GM12873 (cell line): ENCODE results near the gene AGBL2.

Experiments used
- TF ChIP-seq, protein P1 (sequence below): IDR thresholded peaks from 2 replicates; pipeline ENCODE4 v1.5.1; 2012; ENCODE audit warnings: low read depth, mild to moderate bottlenecking, moderate library complexity, low read length, control low read depth; ENCODE audit not compliant: insufficient read depth; ENCODE audit errors: missing control alignments

Gene AGBL2

DNA sequence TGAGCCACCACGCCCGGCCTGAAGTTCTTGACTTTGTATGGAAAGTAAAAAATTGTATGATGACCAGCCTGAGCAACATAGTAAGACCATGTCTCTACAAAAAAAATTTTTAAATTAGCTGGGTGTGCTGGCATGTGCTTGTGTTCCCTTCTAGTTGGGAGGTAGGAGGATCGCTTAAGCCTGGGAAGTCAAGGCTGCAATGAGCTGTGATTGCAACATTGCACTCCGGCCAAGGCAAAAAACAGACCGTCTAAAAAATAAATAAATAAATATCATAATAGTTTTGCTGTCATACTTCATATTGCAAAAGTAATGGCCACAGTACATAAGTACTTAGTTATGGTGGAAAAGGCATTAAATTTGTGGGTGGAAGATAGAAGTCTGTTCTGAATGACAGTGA, 3.4 kb downstream of the AGBL2 start:
- TF ChIP-seq, protein P1, sequence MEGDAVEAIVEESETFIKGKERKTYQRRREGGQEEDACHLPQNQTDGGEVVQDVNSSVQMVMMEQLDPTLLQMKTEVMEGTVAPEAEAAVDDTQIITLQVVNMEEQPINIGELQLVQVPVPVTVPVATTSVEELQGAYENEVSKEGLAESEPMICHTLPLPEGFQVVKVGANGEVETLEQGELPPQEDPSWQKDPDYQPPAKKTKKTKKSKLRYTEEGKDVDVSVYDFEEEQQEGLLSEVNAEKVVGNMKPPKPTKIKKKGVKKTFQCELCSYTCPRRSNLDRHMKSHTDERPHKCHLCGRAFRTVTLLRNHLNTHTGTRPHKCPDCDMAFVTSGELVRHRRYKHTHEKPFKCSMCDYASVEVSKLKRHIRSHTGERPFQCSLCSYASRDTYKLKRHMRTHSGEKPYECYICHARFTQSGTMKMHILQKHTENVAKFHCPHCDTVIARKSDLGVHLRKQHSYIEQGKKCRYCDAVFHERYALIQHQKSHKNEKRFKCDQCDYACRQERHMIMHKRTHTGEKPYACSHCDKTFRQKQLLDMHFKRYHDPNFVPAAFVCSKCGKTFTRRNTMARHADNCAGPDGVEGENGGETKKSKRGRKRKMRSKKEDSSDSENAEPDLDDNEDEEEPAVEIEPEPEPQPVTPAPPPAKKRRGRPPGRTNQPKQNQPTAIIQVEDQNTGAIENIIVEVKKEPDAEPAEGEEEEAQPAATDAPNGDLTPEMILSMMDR: no peak

DNA sequence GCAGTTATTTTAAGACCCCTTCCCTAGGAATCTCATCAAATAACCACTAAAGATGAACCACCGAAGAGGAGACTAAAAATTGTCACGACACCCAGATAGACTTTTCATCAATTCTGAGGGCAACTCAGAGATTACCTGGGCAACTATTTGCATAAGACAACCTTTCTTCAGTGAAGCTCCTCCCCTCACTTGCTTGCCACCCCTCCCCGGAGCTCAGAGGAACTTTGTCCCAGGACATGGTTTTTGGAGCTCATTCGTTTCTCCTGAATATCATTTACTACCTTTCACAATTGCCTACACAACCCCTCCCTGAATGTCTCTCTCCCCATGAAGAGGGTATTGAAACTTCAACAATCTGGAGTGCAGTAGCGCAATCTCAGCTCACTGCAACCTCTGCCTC, 3.9 kb downstream of the AGBL2 start:
- TF ChIP-seq, protein P1: no peak

GRCh38 chr11:47705721-47706120, 9.4 kb downstream of the AGBL2 start:
- TF ChIP-seq, protein P1: no peak

DNA sequence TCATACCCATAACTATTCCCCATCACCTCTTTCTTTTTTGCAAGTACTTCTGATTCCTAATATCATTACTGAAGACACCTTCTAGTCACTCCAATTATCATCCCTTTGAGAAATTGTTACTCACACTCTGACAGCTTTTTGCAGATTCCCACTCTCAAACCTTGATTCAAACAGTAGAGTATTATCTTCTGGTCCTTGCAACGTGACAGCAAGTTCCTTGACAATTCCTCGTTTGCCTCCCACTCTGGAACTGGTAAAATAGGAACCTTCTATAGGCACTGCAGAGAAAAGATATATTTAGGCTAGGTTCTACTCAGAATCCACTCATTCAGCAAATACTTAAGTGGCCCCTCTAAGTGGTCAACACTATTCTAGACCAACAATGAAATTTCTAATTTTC, 23.2 kb downstream of the AGBL2 start:
- TF ChIP-seq, protein P1: no peak

DNA sequence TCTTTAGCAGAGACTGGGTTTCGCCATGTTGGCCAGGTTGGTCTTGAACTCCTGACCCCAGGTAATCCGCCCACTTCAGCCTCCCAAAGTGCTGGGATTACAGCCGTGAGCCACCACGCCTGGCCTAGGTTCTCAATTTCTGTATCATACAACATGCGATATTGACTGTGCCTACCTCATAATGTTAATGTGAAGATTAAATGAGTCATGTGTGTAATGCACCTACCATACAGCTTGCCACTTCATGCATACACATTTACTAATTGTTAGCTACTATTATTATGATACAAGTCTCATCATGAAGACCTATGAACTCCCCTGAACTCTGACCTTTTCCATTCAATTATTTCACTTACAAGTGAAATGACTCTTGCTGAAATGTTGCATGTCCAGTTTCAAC, 25.7 kb downstream of the AGBL2 start:
- TF ChIP-seq, protein P1: no peak

DNA sequence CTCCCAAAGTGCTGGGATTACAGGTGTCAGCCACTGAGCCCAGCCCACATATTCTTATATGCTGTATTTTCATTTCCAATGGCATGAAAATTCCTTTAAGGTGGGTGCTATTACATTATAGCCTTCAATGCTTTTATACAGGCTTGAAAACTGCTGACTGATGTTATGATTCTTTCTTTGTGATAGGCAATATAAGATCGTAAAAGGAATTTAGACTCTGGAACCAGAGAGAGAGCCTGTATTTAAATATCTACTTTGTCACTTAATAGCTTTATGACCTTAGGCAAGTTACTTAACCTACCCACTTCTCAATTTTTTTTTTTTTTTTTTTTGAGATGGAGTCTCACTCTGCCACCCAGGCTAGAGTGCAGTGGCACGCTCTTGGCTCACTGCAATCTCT, 26.2 kb downstream of the AGBL2 start:
- TF ChIP-seq, protein P1: no peak

DNA sequence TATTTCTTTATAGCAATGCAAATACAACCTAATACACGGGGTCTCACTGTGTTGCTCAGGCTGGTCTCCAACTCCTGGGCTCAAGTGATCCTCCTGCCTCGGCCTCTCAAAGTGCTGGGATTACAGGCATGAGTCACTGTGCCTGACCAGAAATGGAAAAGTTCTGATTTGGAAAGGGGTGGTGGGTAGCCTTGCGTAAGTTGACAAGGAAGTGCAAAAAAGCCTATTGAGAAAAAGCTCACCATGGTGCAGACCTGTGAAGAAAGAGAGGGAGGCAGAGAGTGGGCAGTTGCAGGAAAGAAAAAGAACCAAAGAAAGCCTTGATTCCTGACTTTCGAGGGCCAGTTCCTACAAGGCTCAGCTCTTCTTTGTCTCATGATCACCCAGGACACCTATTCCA, 27.1 kb downstream of the AGBL2 start:
- TF ChIP-seq, protein P1: no peak

- TF ChIP-seq, protein P1: no peak
Observed at GRCh38 chr11:47686151-47686550, 29.0 kb downstream of the AGBL2 start.
